Measurements from ENCODE around the gene ARMC8. TPM values are rescaled to one million over a fixed set of nuclear protein-coding genes. Genes with fewer than 3 reads are reported as not detected.

ARMC8 gene
- total and polyA plus RNA-seq, 2 of the 8 experiments (the other 6 are each of a cell fraction or from before 2014, with no cell fraction given), result 47.3 to 58.5 TPM

- no peak for TF ChIP-seq EZH2 (IDR thresholded peaks at IDR 0.05; ENCODE audit: low read depth, low read length, severe bottlenecking)
These were observed 1.1 kb downstream of the ARMC8 start (continued) for GRCh38 chr3:138188013-138188730.

Data from H1 (cell line).